HepG2 (cell line): ENCODE results near the gene PRSS22. TPM values are rescaled to one million over a fixed set of nuclear protein-coding genes. Genes with fewer than 3 reads are reported as not detected.

Experiments
- ARNT2 ChIP-seq: sonication (generic); formaldehyde crosslinking; IDR thresholded peaks from 2 replicates; pipeline ENCODE4 v1.8.0; 2022; ENCODE audit warnings: mild to moderate bottlenecking, low read depth, missing genetic modification reagents, moderate library complexity
- ATF7-NPFF ChIP-seq: sonication (generic); formaldehyde crosslinking; IDR thresholded peaks from 2 replicates; pipeline ENCODE4 v1.8.1; 2023; ENCODE audit warnings: mild to moderate bottlenecking, low read depth, missing genetic modification reagents, moderate library complexity
- GATAD1 ChIP-seq: IDR thresholded peaks from 2 replicates; pipeline ENCODE4 v1.6.1; 2016; ENCODE audit warnings: missing genetic modification reagents, missing compliant biosample characterization
- HNF4A ChIP-seq: sonication (generic); formaldehyde crosslinking; IDR thresholded peaks from 2 replicates; pipeline ENCODE4 v1.4.0; 2020; ENCODE audit warnings: missing genetic modification reagents
- KAT7 ChIP-seq: IDR thresholded peaks from 2 replicates; pipeline ENCODE4 v1.6.1; 2018; ENCODE audit warnings: borderline replicate concordance, missing compliant biosample characterization
- KAT8 ChIP-seq: IDR thresholded peaks from 2 replicates; pipeline ENCODE4 v1.6.1; 2016; ENCODE audit warnings: missing genetic modification reagents, missing compliant biosample characterization
- MTF2 ChIP-seq: sonication (generic); formaldehyde crosslinking; IDR thresholded peaks from 2 replicates; pipeline ENCODE4 v1.5.0; 2020; ENCODE audit warnings: missing genetic modification reagents, borderline replicate concordance
- MXI1 ChIP-seq: IDR thresholded peaks from 3 replicates; pipeline ENCODE4 v1.6.1; 2012; ENCODE audit warnings: low read depth, low read length, inconsistent platforms, borderline replicate concordance
- NFYC ChIP-seq: IDR thresholded peaks from 2 replicates; pipeline ENCODE4 v1.6.1; 2016; ENCODE audit warnings: missing genetic modification reagents, missing compliant biosample characterization
- NR1H2 ChIP-seq: sonication (generic); formaldehyde crosslinking; IDR thresholded peaks from 2 replicates; pipeline ENCODE4 v1.8.1; 2022; ENCODE audit warnings: low read depth, missing genetic modification reagents, borderline replicate concordance
- PHF8 ChIP-seq: sonication (generic); formaldehyde crosslinking; IDR thresholded peaks from 2 replicates; pipeline ENCODE4 v1.5.0; 2020; ENCODE audit warnings: missing genetic modification reagents
- SMC3 ChIP-seq: IDR thresholded peaks from 2 replicates; pipeline ENCODE4 v1.6.1; 2011; ENCODE audit warnings: low read length, improper control_type of control experiment
- SP4 ChIP-seq: sonication (generic); formaldehyde crosslinking; IDR thresholded peaks from 2 replicates; pipeline ENCODE4 v1.8.1; 2023; ENCODE audit warnings: mild to moderate bottlenecking, missing genetic modification reagents
- SRSF1 ChIP-seq: fragments of 200-400 bp; formaldehyde crosslinking; optimal IDR thresholded peaks from 2 replicates; pipeline ENCODE3; 2017; ENCODE audit warnings: mild to moderate bottlenecking, low read depth, low read length, moderate library complexity
- THAP11 ChIP-seq: IDR thresholded peaks from 2 replicates; pipeline ENCODE4 v1.6.1; 2016; ENCODE audit warnings: missing biosample characterization, missing genetic modification reagents
- TSC22D2 ChIP-seq: sonication (generic); formaldehyde crosslinking; IDR thresholded peaks from 2 replicates; pipeline ENCODE4 v1.5.1; 2020; ENCODE audit warnings: missing genetic modification reagents, mild to moderate bottlenecking, borderline replicate concordance
- ZNF331 ChIP-seq: sonication (generic); formaldehyde crosslinking; IDR thresholded peaks from 2 replicates; pipeline ENCODE4 v1.4.0; 2020; ENCODE audit warnings: missing genetic modification reagents
- ZNF441 ChIP-seq: sonication (generic); formaldehyde crosslinking; IDR thresholded peaks from 2 replicates; pipeline ENCODE4 v1.7.0; 2021; ENCODE audit warnings: missing genetic modification reagents, borderline replicate concordance
- ZNF460 ChIP-seq: sonication (generic); formaldehyde crosslinking; IDR thresholded peaks from 2 replicates; pipeline ENCODE4 v1.5.1; 2020; ENCODE audit warnings: missing genetic modification reagents, mild to moderate bottlenecking, borderline replicate concordance
- polyA plus RNA-seq, 8 experiments: library from polyadenylated mRNA; depleted of rRNA in 3 of 8; stranded (reverse) in 7 of 8; unstranded in 1 of 8; fragments of >200 nt; fragmentation: Illumina TruSeq in 4 of 8; extraction: Trizol in 4 of 8; gene quantifications; 2 replicates each; pipeline versions ENCODE4 v1.2.1 to v1.2.3, GENCODE V29; 2011 to 2016; ENCODE audit warnings: low read depth in 4 of 8, missing spikeins in 1 of 8, mixed read lengths in 1 of 8; ENCODE audit not compliant: insufficient read depth in 1 of 8
- total RNA-seq, 5 experiments: library from RNA; depleted of rRNA; stranded (reverse); fragments of >200 nt; fragmentation: Illumina TruSeq; extraction: Trizol; gene quantifications; 2 replicates each; pipeline ENCODE4 v1.2.3, GENCODE V29; 2016; ENCODE audit warnings: low read depth in 1 of 5
- TF ChIP-seq, protein P1 (sequence below): sonication (generic); formaldehyde crosslinking; conservative IDR thresholded peaks from 2 replicates; pipeline ENCODE4 v1.8.0; 2022; ENCODE audit warnings: low read depth, missing genetic modification reagents
- TF ChIP-seq, protein P2 (sequence below): sonication (generic); formaldehyde crosslinking; IDR thresholded peaks from 2 replicates; pipeline ENCODE4 v1.4.0; 2020; ENCODE audit warnings: missing genetic modification reagents, borderline replicate concordance
- TF ChIP-seq, protein P3 (sequence below): sonication (generic); formaldehyde crosslinking; IDR thresholded peaks from 2 replicates; pipeline ENCODE4 v1.8.0; 2022; ENCODE audit warnings: mild to moderate bottlenecking, missing genetic modification reagents; ENCODE audit not compliant: insufficient replicate concordance

Gene PRSS22
- total and polyA plus RNA-seq, 2 of the 13 experiments (the other 11 are each of a cell fraction or from before 2014, with no cell fraction given): 0.24 to 0.32 TPM

DNA sequence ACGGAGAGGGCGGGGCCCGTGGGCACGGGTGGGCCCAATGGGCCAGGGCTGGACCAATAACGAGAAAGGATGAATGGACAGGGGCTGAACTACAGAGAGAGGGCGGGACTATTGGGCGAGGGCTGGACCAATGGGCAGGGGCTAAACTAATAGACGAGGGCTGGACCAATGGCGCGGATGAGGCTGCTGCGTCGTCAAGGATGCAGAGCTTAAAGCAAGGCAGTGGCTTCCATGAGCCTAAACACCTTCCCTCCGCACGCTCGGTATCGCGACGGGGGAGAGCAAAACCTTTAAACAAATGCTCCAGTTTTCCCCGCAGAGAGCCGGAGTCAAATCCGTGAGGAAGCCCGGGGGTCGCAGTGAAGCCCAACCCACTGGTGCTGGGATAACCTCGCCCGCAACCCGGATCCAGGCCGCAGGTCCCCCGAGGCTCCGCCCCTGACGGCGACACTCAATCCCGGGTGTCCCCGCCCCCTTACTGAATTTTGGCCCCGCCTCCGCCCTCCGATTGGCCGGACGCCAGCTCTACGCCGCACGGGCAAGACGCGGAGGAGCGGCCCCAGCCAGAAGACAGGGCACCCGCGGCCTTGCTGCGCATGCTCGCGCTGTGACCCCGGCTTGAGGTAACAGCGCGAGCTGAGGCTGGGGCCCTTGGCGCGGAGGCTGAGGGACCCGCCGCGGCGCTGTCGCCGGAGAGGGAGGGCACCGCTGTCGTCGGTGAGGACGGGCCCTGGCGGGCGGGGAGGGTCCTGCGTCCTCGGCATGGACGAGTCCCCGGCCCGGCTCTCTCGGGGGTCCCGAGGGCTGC lies 24.9 kb upstream of the PRSS22 start, which contains the start of gene FLYWCH2 (continued):
- TF ChIP-seq, protein P1, sequence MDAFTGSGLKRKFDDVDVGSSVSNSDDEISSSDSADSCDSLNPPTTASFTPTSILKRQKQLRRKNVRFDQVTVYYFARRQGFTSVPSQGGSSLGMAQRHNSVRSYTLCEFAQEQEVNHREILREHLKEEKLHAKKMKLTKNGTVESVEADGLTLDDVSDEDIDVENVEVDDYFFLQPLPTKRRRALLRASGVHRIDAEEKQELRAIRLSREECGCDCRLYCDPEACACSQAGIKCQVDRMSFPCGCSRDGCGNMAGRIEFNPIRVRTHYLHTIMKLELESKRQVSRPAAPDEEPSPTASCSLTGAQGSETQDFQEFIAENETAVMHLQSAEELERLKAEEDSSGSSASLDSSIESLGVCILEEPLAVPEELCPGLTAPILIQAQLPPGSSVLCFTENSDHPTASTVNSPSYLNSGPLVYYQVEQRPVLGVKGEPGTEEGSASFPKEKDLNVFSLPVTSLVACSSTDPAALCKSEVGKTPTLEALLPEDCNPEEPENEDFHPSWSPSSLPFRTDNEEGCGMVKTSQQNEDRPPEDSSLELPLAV: no peak
- TF ChIP-seq THAP11 (CRISPR knock-in tag) (peak; percentile 29), NFYC (CRISPR knock-in tag) (peak; percentile 82), TSC22D2 (CRISPR knock-in tag) (peak; percentile 67; the same call in 1 of the 2 replicates), KAT7 (CRISPR knock-in tag) (peak; percentile 89; the same call in 1 of the 2 replicates), ZNF460 (CRISPR knock-in tag) (peak; percentile 37; the same call in 1 of the 2 replicates), GATAD1 (peak; percentile 70), SMC3 (no peak), ATF7-NPFF (CRISPR knock-in tag) (peak; percentile 53; the same call in 1 of the 2 replicates), ARNT2 (CRISPR knock-in tag) (0 out of 2 replicates have a peak, but pooled peaks have one; percentile 35), MXI1 (peak; percentile 77; the same call in 2 of the 3 replicates), SRSF1 (peak; percentile 19), SP4 (CRISPR knock-in tag) (peak; percentile 86), HNF4A (CRISPR knock-in tag) (0 out of 2 replicates have a peak, but pooled peaks have one; percentile 5), NR1H2 (no peak), ZNF331 (CRISPR knock-in tag) (no peak; the same call in 1 of the 2 replicates), KAT8 (CRISPR knock-in tag) (peak; percentile 18; the same call in 1 of the 2 replicates), MTF2 (CRISPR knock-in tag) (no peak), PHF8 (CRISPR knock-in tag) (peak; percentile 76), ZNF441 (CRISPR knock-in tag) (peak; percentile 82; the same call in 1 of the 2 replicates)
- TF ChIP-seq, protein P2, sequence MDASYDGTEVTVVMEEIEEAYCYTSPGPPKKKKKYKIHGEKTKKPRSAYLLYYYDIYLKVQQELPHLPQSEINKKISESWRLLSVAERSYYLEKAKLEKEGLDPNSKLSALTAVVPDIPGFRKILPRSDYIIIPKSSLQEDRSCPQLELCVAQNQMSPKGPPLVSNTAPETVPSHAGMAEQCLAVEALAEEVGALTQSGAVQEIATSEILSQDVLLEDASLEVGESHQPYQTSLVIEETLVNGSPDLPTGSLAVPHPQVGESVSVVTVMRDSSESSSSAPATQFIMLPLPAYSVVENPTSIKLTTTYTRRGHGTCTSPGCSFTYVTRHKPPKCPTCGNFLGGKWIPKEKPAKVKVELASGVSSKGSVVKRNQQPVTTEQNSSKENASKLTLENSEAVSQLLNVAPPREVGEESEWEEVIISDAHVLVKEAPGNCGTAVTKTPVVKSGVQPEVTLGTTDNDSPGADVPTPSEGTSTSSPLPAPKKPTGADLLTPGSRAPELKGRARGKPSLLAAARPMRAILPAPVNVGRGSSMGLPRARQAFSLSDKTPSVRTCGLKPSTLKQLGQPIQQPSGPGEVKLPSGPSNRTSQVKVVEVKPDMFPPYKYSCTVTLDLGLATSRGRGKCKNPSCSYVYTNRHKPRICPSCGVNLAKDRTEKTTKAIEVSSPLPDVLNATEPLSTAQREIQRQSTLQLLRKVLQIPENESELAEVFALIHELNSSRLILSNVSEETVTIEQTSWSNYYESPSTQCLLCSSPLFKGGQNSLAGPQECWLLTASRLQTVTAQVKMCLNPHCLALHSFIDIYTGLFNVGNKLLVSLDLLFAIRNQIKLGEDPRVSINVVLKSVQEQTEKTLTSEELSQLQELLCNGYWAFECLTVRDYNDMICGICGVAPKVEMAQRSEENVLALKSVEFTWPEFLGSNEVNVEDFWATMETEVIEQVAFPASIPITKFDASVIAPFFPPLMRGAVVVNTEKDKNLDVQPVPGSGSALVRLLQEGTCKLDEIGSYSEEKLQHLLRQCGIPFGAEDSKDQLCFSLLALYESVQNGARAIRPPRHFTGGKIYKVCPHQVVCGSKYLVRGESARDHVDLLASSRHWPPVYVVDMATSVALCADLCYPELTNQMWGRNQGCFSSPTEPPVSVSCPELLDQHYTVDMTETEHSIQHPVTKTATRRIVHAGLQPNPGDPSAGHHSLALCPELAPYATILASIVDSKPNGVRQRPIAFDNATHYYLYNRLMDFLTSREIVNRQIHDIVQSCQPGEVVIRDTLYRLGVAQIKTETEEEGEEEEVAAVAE (CRISPR knock-in tag): peak; percentile 97
- TF ChIP-seq, protein P3, sequence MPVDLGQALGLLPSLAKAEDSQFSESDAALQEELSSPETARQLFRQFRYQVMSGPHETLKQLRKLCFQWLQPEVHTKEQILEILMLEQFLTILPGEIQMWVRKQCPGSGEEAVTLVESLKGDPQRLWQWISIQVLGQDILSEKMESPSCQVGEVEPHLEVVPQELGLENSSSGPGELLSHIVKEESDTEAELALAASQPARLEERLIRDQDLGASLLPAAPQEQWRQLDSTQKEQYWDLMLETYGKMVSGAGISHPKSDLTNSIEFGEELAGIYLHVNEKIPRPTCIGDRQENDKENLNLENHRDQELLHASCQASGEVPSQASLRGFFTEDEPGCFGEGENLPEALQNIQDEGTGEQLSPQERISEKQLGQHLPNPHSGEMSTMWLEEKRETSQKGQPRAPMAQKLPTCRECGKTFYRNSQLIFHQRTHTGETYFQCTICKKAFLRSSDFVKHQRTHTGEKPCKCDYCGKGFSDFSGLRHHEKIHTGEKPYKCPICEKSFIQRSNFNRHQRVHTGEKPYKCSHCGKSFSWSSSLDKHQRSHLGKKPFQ: no peak
